ENCODE data around the gene TP53I13. TPM values are rescaled to one million over a fixed set of nuclear protein-coding genes. Genes with fewer than 3 reads are reported as not detected.

Gene TP53I13
- total RNA-seq, 1 donor: 25.0 TPM

DNA sequence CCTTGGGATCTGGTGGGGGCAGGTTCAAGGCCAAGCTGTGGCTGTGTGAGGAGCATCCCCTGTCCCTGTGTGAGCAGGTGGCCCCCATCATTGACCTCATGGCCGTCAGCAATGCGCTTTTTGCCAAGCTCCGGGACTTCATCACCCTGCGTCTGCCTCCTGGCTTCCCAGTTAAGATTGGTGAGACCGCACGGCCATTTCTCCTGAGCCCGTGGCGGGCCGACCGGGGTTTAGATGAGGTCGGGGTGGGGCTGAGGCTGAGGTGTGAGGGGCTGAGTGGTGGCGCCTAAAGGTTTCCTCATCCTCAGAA is 43.5 kb downstream of the TP53I13 start:
- Histone ChIP-seq H3K27me3 (ENCODE audit: insufficient read depth, low read length) (peaks cover 12% of the 10 kb centered on the region), H3K4me1 (ENCODE audit: insufficient read depth, low read length) (peaks cover 44% of the 10 kb centered on the region), H3K4me3 (ENCODE audit: low read length) (no peak overlapping the region), H3K9me3 (ENCODE audit: low read depth, low read length) (no peaks in the 10 kb centered on the region)

DNA sequence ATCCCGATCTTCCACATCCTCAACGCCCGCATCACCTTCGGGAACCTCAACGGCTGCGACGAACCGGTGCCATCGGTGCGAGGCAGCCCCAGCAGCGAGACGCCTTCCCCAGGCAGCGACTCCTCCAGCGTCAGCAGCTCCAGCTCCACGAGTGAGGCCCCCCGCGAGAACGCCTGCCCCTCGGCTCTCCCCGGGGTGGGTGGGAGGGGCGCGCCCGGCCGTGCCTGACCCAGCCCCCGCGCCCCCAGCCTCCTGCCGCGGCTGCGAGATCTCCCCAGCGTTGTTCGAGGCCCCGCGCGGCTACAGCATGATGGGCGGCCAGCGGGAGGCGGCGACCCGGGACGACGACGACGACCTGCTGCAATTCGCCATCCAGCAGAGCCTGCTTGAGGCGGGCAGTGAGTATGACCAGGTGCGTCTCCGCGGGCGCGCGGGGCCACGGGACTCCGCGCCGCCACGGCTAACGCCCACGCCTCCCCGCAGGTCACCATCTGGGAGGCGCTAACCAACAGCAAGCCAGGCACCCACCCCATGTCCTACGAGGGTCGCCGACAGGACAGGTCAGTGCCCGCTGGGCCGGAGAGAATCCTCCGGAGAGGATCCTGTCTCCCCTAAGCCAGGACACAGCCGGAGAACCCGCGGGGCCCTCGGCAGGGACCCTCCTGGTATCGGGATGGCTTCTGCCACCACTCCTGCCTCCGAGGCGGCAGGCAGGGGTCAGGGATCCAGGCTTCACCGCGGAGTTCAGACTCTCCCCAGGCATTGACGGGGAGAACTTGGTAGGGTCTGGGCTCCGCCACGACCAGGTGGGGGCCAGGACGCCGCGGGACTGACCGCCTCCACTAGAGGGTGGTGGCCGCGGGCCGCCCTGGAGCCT is 44.1 kb downstream of the TP53I13 start:
- Histone ChIP-seq H3K9me3 (ENCODE audit: low read depth, low read length) (no peaks in the 10 kb centered on the region), H3K27me3 (ENCODE audit: insufficient read depth, low read length) (peaks cover 12% of the 10 kb centered on the region), H3K4me1 (ENCODE audit: insufficient read depth, low read length) (peaks cover 50% of the 10 kb centered on the region), H3K4me3 (ENCODE audit: low read length) (no peak overlapping the region)

- H3K9me3 ChIP-seq (ENCODE audit: low read depth, low read length): no peaks in the 10 kb centered on the region
- no peak overlapping the region for H3K4me3 ChIP-seq (ENCODE audit: low read length)
- H3K4me1 ChIP-seq (ENCODE audit: insufficient read depth, low read length): peaks cover 57% of the 10 kb centered on the region
- H3K27me3 ChIP-seq (ENCODE audit: insufficient read depth, low read length): peaks cover 12% of the 10 kb centered on the region
Measured at GRCh38 chr17:29613352-29613837, 44.9 kb downstream of the TP53I13 start.

- Histone ChIP-seq H3K4me3 (ENCODE audit: low read length) (no peak overlapping the region), H3K4me1 (ENCODE audit: insufficient read depth, low read length) (peaks cover 58% of the 10 kb centered on the region), H3K9me3 (ENCODE audit: low read depth, low read length) (no peaks in the 10 kb centered on the region), H3K27me3 (ENCODE audit: insufficient read depth, low read length) (peaks cover 12% of the 10 kb centered on the region)
Measured at GRCh38 chr17:29613856-29614255, 45.4 kb downstream of the TP53I13 start.

GRCh38 chr17:29614349-29615047 is 46.0 kb downstream of the TP53I13 start:
- Histone ChIP-seq H3K4me3 (ENCODE audit: low read length) (no peak overlapping the region), H3K27me3 (ENCODE audit: insufficient read depth, low read length) (peaks cover 12% of the 10 kb centered on the region), H3K4me1 (ENCODE audit: insufficient read depth, low read length) (peaks cover 58% of the 10 kb centered on the region), H3K9me3 (ENCODE audit: low read depth, low read length) (no peaks in the 10 kb centered on the region)

DNA sequence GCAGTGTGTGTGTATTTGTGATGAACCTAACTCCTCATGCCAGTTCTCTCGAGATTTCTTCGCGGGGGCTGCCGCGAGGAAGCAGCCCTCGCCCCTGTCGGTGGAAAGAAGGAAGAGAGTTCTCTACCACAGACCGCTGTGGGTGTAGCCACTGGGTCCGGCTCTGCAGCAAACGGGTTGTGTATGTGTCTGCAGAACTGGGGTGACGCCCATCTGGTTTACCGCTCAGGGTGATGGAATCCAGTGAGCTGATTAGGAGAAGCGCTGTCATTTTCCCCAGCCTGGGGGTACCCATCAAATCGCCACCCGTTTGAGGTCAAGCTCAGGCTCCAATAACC is 46.5 kb downstream of the TP53I13 start:
- Histone ChIP-seq H3K9me3 (ENCODE audit: low read depth, low read length) (no peaks in the 10 kb centered on the region), H3K4me1 (ENCODE audit: insufficient read depth, low read length) (peaks cover 58% of the 10 kb centered on the region), H3K27me3 (ENCODE audit: insufficient read depth, low read length) (peaks cover 12% of the 10 kb centered on the region), H3K4me3 (ENCODE audit: low read length) (peak overlapping the region; percentile 28)

DNA sequence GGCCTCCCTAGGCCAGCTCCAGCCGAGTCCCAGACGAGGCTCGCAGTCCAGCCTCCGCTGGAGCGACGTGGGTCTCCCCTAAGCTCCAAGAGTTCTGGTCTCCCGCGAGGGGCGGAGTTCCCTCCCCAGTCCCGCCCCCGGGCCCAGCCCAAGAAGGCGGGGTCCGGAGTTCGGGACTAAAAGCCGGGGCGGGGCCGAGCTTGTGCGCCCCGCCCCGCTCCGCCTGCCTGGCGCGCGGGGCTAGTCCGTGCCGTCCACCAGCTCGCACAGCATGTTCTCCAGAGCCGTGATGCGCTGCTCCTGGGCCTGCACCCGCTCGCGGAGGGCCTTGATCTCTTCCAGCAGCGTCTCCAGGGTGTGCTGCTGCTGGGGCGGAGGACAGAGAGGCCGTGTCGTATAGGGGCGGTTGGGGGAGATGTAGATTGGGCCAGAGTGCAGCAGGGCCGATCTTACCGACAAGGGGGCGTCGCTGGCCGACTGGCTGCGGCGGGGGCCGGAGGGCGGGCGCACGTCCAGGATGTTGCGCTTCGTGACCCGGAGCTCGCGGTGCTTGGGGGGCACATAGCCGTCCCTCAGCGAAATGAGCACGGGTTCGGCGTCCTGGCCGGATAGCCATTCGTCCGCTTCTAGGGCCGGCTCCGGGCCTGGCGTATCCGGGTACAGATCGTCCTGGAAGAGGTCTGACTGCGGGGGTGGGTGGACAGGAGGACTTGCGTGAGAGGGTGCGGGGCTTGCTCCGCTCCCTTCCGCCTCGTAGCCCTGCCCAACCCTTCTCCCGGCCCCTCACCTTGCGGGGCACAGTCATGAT is 47.2 kb downstream of the TP53I13 start:
- Histone ChIP-seq H3K27me3 (ENCODE audit: insufficient read depth, low read length) (peaks cover 12% of the 10 kb centered on the region), H3K9me3 (ENCODE audit: low read depth, low read length) (no peaks in the 10 kb centered on the region), H3K4me3 (ENCODE audit: low read length) (peak overlapping the region; percentile 28), H3K4me1 (ENCODE audit: insufficient read depth, low read length) (peaks cover 58% of the 10 kb centered on the region)

GRCh38 chr17:29616300-29617048 is 48.0 kb downstream of the TP53I13 start:
- peak overlapping the region; percentile 28 for H3K4me3 ChIP-seq (ENCODE audit: low read length)

GRCh38 chr17:29617125-29617480 is 48.6 kb downstream of the TP53I13 start:
- H3K4me1 ChIP-seq (ENCODE audit: insufficient read depth, low read length): peaks cover 64% of the 10 kb centered on the region
- peaks cover 12% of the 10 kb centered on the region for H3K27me3 ChIP-seq (ENCODE audit: insufficient read depth, low read length)
- H3K9me3 ChIP-seq (ENCODE audit: low read depth, low read length): no peaks in the 10 kb centered on the region
- peak overlapping the region; percentile 42 for H3K4me3 ChIP-seq (ENCODE audit: low read length)

More at GRCh38 chr17:29616300-29617048, 48.0 kb downstream of the TP53I13 start:
- Histone ChIP-seq H3K27me3 (ENCODE audit: insufficient read depth, low read length) (peaks cover 12% of the 10 kb centered on the region), H3K9me3 (ENCODE audit: low read depth, low read length) (no peaks in the 10 kb centered on the region), H3K4me1 (ENCODE audit: insufficient read depth, low read length) (peaks cover 58% of the 10 kb centered on the region)

DNA sequence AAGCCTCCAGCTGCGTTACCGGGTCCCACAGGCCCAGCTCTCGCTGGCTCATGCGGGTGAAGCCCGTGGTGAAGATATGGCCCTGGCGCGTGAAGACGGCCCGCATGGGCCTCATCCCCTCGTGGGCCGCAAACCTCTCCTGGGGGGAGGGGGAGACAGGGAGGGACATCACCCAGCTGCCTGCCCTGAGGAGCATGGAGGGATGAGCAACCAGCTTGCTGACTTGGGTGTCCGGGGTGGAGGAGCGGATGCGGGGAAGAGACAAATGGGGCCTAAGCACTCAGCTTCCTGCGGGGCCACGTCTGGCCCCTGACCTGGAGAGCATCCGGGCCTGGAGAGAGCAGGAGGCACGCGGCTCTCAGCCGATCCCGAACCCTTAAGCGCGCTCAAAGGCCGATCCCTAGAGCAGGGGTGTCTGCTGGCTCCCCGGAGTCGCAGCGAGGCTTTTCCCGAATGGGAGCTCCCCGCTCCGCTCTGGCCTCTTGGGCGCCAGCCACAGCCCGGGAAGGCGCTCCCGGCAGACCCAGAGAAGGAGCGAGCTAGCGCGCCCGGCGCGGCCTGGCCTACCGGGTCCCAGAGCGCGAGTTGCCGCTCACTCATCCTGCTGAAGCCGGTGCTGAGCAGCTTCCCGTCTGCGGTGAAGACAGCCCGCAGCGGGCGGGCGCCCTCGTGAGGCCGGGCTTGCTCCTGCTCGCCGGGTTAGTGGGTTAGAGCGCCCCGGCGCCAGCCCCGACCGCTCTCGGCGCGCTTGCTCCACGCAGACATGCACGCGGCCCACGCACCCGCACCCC is 49.2 kb downstream of the TP53I13 start:
- peaks cover 12% of the 10 kb centered on the region for H3K27me3 ChIP-seq (ENCODE audit: insufficient read depth, low read length)
- peak overlapping the region; percentile 42 for H3K4me3 ChIP-seq (ENCODE audit: low read length)
- no peaks in the 10 kb centered on the region for H3K9me3 ChIP-seq (ENCODE audit: low read depth, low read length)
- H3K4me1 ChIP-seq (ENCODE audit: insufficient read depth, low read length): peaks cover 68% of the 10 kb centered on the region

DNA sequence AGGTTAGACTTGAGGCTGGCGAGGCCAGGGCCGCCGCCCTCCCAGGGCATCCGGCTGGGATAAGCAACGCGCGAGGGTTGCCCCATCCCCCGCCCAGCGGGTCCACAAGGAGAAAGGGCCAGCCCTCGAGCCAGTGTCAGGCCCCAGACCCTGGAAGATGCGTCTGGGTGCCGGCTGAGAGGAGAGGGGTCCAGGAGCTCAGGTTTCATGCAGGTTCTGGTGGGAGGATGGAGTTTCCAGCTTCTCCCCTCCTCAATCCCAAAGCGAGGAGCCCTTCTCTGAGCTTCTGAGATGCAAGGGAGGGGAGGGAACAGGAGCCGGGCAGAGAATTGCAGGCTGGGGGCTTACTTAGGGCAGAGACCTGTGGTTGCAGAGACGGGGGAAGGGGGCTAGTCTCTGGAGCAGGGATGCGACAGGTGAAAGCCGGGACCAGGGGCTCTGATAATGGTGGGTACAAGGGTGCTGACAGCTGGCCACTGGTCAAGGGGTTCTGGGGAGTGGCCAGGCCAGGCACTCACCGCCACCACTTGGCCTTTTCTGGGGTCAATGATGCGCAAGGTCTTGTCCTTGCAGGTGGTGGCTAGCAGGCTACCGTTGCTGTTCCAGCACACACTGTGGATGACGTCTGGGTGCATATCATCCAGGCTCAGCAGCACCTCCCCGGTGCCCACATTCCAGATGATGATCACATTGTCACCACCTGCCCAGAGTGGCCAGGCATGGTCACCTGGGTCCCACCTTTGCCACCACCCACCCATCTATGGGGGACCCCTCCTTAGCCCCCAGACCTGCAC is 50.0 kb downstream of the TP53I13 start:
- Histone ChIP-seq H3K9me3 (ENCODE audit: low read depth, low read length) (no peaks in the 10 kb centered on the region), H3K27me3 (ENCODE audit: insufficient read depth, low read length) (peaks cover 10% of the 10 kb centered on the region), H3K4me1 (ENCODE audit: insufficient read depth, low read length) (peaks cover 67% of the 10 kb centered on the region), H3K4me3 (ENCODE audit: low read length) (no peak overlapping the region)

GRCh38 chr17:29619251-29619650 is 50.8 kb downstream of the TP53I13 start:
- Histone ChIP-seq H3K4me3 (ENCODE audit: low read length) (no peak overlapping the region), H3K27me3 (ENCODE audit: insufficient read depth, low read length) (peaks cover 10% of the 10 kb centered on the region), H3K4me1 (ENCODE audit: insufficient read depth, low read length) (peaks cover 60% of the 10 kb centered on the region), H3K9me3 (ENCODE audit: low read depth, low read length) (no peaks in the 10 kb centered on the region)

DNA sequence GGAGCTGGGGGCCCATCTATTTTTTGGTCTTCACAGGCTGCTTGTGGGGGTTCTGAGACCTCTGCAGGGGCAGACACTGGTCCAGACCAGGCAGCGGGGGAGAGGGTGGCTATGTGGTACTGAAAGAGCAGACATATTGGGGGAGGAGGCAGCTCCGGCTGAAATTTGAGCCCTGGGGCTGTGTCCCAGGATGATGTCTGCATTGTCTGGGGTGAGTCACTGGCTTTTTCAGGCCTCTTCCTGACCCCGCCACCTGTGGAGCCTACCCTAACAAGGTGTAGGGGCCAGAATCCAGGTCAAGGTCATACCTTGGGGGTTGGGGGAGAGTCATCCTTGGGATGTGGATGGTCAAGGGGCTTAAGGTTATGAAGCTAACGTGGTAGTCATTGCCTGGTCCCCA is 51.8 kb downstream of the TP53I13 start:
- Histone ChIP-seq H3K4me3 (ENCODE audit: low read length) (no peak overlapping the region), H3K9me3 (ENCODE audit: low read depth, low read length) (no peaks in the 10 kb centered on the region), H3K4me1 (ENCODE audit: insufficient read depth, low read length) (peaks cover 49% of the 10 kb centered on the region), H3K27me3 (ENCODE audit: insufficient read depth, low read length) (peaks cover 10% of the 10 kb centered on the region)
